ENCODE data around the gene ITGA7. TPM values are rescaled to one million over a fixed set of nuclear protein-coding genes. Genes with fewer than 3 reads are reported as not detected.
A peak's percentile ranks its signal among the peaks of the same experiment; 100 is the strongest.

ITGA7 gene
- total RNA-seq, 1 donor from 2014 or later = 14.7 TPM

DNA sequence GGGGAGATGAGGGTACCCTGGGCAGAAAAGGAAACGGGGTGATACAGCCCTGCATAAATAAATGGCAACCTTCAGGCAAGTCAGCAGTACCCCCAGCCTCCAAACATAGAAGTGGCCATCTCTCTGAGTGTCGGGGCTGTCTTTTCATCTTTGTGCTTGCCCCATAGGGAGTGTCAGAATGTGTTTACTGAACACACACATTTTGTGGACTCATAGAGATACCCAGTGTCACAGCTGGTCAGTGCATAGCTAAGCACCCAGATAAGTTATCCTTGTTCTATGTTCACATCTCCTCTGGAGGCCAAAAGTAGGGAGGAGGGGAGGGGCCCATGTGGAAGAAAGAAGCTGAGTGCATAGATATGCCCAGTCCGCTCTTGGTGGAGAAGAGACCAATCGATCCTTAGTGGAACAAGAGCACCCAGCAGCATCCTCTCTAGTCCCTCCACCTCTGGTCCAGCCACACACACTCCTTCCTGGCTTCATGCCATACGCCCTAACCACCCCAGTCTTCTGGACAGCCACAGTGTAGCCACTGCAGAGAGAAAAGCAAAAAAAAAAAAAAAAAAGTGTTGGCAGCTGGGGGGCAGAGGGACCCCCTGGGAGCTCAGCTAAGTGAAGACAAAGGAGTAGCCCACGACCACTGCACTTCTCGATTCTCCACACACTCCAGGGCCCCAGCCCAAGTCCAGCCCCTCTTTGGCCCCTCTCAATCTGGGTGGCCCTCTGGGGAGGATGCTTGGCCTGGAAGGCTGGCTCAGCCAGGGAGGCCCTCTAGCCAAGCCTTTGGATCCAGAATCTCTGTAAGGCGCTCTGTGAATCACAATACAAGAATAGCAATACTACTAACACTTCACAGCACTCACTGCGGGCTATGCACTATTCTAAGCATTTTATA lies 2.6 kb downstream of the ITGA7 start:
- intact Hi-C loops (cut with DNase I) = no loop called here
- no peaks in the 10 kb centered on the region for H3K36me3 ChIP-seq
- ATAC-seq (no peak), DNase-seq (no peak)
- H3K4me1 ChIP-seq = peaks cover 17% of the 10 kb centered on the region
- TF ChIP-seq, protein P1, sequence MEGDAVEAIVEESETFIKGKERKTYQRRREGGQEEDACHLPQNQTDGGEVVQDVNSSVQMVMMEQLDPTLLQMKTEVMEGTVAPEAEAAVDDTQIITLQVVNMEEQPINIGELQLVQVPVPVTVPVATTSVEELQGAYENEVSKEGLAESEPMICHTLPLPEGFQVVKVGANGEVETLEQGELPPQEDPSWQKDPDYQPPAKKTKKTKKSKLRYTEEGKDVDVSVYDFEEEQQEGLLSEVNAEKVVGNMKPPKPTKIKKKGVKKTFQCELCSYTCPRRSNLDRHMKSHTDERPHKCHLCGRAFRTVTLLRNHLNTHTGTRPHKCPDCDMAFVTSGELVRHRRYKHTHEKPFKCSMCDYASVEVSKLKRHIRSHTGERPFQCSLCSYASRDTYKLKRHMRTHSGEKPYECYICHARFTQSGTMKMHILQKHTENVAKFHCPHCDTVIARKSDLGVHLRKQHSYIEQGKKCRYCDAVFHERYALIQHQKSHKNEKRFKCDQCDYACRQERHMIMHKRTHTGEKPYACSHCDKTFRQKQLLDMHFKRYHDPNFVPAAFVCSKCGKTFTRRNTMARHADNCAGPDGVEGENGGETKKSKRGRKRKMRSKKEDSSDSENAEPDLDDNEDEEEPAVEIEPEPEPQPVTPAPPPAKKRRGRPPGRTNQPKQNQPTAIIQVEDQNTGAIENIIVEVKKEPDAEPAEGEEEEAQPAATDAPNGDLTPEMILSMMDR (IDR thresholded peaks at IDR 0.05) = no peak
- no peaks in the 10 kb centered on the region for H3K9me3 ChIP-seq
- H3K4me3 ChIP-seq = peak overlapping the region; percentile 64
- peaks cover 11% of the 10 kb centered on the region for H3K27me3 ChIP-seq
- no peak overlapping the region for H3K27ac ChIP-seq

DNA sequence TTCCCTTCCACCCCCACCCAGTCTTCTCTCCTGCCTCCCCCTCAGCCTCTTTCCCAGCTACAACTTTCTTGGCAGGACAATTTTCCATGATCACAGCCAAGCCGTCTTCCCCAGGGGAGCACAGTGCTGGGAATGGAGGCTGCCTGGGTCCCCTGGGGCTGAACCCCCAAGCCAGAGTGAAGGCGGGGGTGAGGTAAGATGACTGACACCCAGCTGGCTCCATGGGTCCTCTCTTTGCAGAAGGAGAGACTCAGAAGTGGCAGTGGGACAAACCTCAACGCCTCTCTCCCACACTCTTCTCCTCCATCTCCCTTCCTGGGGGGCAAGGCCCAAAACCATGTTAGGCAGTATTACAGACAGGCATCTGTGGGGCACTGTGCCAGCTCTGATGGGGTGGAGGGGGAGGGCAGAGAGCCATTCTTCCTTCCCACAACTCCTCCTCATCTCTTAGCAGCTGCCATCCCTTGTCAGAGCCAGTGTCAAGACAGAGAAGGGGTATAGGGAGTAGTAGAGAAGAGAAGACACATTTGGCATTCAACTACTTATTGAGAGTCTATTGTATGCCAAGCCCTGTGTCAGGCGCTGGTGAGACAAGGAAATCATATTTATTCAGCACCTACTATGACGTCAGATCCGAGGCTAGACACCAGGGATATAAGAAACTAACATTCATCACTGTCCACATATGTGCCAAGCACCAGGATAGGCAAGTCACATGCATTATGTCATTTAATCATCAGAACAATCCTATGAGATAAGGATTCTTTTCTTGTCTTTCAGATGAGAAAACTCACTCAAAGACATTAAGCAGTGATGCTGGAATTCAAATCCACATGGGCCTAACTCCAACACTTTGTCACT lies 3.6 kb downstream of the ITGA7 start:
- Histone ChIP-seq H3K4me1 (peaks cover 14% of the 10 kb centered on the region), H3K27me3 (peaks cover 11% of the 10 kb centered on the region), H3K27ac (no peak overlapping the region), H3K36me3 (no peaks in the 10 kb centered on the region), H3K9me3 (no peaks in the 10 kb centered on the region), H3K4me3 (no peak overlapping the region)
- intact Hi-C loops (cut with DNase I) = no loop called here
- no peak for DNase-seq
- no peak for ATAC-seq
- TF ChIP-seq, protein P1 (IDR thresholded peaks at IDR 0.05) = no peak

DNA sequence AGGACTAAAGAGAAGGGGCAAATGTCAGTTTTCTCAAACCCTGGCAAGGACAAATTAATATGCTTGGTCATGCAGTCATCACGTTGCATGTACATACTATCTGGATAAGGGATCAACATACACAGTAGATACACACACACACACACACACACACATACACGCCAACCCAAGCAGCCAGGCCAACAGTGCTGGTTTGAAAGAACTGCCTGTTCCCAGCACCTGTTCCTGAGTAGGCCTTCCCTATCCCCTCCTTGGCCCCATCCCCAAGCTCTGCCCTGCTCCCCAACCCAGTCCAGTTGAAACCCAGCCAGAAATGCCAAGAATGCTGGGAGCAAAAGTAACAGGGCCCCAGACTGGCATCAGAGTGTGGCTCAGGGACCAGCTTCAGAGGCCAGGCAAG lies 4.4 kb downstream of the ITGA7 start:
- TF ChIP-seq, protein P1 (IDR thresholded peaks at IDR 0.05) = no peak
- Histone ChIP-seq H3K4me3 (no peak overlapping the region), H3K27ac (no peak overlapping the region), H3K36me3 (no peaks in the 10 kb centered on the region), H3K27me3 (peaks cover 11% of the 10 kb centered on the region), H3K4me1 (peaks cover 6% of the 10 kb centered on the region), H3K9me3 (no peaks in the 10 kb centered on the region)
- ATAC-seq (no peak), DNase-seq (no peak)
- intact Hi-C loops (cut with DNase I) = no loop called here

DNA sequence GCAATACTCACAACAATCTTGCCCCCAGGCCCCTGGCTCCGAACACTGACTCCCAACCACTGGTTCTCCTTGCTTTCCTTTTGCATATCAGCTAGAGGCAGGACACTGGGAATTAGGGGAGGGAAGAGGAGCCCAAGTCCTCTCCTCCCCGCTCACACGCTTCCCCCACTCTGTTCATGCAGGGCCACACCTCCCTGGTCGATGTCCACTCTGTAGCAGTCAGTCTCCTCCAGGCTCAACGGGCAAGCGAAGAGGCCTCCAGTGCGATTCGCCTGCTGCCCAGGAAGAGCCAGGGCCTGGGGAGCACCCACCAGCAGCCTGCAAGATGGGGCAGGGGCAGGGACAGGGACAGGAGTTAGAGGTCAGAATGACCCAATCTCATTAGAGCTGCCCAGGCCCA lies 4.8 kb downstream of the ITGA7 start:
- TF ChIP-seq, protein P1 (IDR thresholded peaks at IDR 0.05) = no peak
- no peak for ATAC-seq
- DNase-seq = no peak
- Histone ChIP-seq H3K36me3 (no peaks in the 10 kb centered on the region), H3K27ac (no peak overlapping the region), H3K4me1 (peaks cover 4% of the 10 kb centered on the region), H3K9me3 (no peaks in the 10 kb centered on the region), H3K27me3 (peaks cover 11% of the 10 kb centered on the region), H3K4me3 (no peak overlapping the region)
- intact Hi-C loops (cut with DNase I) = no loop called here

DNA sequence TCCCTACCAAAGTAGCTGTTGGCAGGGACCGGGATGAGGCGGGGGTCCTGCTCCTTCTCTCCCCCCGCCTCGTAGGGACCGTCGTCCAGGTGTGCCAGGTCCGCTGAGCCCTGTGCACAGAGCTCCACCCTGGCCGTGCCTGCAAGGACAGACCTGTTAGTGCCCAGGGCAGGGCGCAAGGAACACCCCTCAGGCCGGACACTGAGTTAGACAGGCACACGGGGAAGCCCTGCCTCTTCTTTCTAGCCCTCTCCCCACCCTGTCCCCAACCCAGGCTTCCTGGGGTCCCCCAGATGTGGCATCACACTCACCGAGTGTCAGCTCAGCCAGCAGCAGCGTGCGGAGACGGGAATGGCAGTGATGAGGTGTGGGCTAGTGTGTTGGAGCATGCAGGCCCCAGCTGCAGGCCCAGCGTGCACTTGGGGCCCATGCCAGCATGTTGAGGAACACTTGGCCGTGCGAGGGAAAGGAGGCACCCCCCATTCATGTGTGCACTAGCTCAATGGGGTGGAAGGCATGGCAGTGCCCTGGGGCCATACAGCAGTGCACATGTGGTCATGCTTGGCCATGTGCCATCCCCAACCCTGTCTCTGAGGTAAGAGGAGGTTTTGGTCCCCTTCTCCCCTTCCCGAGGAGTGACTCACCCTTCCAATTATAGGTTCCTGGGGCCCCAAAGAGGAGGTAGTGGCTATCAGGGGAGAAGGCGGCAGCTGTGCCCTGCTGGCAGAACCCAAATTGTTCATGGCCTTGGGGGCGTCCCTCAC lies 7.3 kb downstream of the ITGA7 start:
- Histone ChIP-seq H3K4me3 (no peak overlapping the region), H3K27me3 (no peaks in the 10 kb centered on the region), H3K36me3 (no peaks in the 10 kb centered on the region), H3K4me1 (no peaks in the 10 kb centered on the region), H3K9me3 (no peaks in the 10 kb centered on the region), H3K27ac (no peak overlapping the region)
- intact Hi-C loops (cut with DNase I) = no loop called here
- peak; percentile 4 for ATAC-seq
- peak; percentile 59 for DNase-seq
- TF ChIP-seq, protein P1 (IDR thresholded peaks at IDR 0.05) = no peak
